Transverse colon (tissue), 3 donors: Measurements from ENCODE around the gene FNDC1.

ENCODE experiments used
- CTCF ChIP-seq, 5 experiments: fragments of 200-600 bp in 3 of 5; fragments of 450-650 bp in 2 of 5; sonication (generic) in 3 of 5; IDR thresholded peaks; 1 replicate in 2 of 5; 2 replicates in 3 of 5; pipeline ENCODE4 v1.5.1; 2016 to 2017; ENCODE audit warnings: antibody characterized with exemption in 5 of 5, inconsistent platforms in 3 of 5, mild to moderate bottlenecking in 2 of 5, moderate library complexity in 1 of 5
- POLR2A ChIP-seq: fragments of 450-650 bp; IDR thresholded peaks from one replicate; pipeline ENCODE4 v1.6.1; 2016; ENCODE audit warnings: antibody characterized with exemption, mild to moderate bottlenecking, moderate library complexity

- TF ChIP-seq POLR2A (no peak), CTCF (IDR thresholded peaks at IDR 0.05) (no peak)
Observed at GRCh38 chr6:159194421-159194820, 25.2 kb downstream of the FNDC1 start.
